Kidney capillary endothelial cell (primary cell): ENCODE results near the gene OR8D2.

Source experiments
- DNase-seq: peaks from one replicate; pipeline ENCODE4 v3.0.0-alpha.2; 2018; ENCODE audit warnings: low spot score

The OR8D2 gene, protein sequence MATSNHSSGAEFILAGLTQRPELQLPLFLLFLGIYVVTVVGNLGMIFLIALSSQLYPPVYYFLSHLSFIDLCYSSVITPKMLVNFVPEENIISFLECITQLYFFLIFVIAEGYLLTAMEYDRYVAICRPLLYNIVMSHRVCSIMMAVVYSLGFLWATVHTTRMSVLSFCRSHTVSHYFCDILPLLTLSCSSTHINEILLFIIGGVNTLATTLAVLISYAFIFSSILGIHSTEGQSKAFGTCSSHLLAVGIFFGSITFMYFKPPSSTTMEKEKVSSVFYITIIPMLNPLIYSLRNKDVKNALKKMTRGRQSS

DNA sequence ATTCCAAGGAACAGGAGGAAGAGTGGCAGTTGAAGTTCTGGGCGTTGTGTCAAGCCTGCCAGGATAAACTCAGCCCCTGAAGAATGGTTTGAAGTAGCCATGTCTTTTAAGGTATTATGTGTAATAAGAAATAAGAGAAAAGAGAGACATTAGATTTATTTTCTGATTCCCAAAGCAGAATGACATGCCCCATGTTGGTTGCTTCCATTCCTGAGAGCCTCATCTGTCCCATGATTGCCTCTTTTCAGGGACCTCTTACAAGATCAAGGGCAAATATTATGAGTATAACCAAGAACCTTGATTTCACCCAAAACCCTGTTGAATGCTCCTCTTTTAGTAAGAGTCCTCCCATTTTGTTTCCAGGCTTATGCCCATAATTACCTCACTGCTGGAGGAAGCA is at the start of gene OR8D2:
OR8D2 (minus strand) TSS at position 101 of the 400 bp plus-strand sequence; CDS start at position 101, 0 bp downstream.
- no peak for DNase-seq

DNA sequence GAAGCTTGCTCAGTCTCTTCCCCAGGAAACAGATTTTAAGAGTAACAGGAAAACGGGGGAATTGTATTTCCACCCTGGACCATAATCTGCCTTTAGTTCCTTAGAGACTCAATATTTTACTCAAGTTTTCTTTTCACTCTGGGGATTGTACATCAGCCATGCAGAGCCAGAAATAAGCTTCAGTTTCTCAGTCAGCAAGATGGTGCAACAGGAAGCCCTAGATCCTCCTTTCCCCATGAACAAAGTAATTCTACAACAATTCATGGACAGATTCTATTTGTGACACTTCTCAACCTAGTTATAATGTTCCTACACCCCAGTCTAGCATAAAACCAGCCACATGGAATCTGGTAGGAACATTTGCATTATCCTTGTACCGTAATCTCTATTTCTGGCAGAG is 39.6 kb upstream of the OR8D2 start:
- DNase-seq = no peak

DNA sequence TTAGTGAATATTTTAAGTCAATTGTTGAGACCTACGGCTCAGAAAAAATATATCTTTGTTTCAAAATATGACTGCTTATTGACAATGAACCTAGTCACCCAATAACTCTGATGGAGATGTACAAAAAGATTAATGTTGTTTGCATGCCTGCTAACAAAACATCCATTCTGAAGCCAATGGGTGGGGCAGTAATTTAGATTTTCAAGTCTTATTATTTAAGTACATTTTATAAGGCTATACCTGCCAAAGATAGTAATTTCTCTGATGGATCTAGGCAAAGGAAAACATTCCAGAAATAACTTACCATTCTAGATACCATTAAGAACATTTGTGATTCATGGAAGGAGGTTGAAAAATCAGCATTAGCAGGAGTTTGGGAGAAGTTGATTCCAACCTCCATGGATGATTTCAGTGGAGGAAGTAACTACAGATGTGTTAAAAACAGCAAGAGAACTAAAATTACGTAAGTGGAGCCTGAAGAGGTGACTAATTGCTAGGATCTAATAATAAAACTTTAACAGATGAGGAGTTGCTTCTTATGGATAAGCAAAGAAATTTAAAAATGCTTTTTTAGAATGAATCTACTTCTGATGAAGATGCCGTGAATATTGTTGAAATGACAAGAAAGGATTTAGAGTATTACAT is 26.4 kb upstream of the OR8D2 start:
- DNase-seq = no peak

DNA sequence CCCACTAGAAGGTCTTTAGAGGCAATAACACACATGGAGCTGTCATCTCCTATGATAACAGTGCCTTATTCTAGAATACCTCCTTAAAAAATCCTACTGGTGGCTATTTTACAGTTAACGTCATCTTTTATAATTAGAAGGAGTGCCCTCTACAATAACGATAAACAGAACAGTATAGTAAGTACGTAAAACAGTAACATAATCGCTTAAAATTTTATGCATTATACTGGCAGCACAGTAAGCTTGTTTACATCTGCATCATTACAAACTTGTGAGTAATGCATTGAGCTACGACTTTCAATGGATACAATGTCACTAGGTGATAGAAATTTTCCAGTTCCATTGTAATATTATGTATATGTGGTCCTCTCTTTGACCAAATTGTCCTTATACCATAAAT is 24.3 kb upstream of the OR8D2 start:
- DNase-seq = no peak

DNA sequence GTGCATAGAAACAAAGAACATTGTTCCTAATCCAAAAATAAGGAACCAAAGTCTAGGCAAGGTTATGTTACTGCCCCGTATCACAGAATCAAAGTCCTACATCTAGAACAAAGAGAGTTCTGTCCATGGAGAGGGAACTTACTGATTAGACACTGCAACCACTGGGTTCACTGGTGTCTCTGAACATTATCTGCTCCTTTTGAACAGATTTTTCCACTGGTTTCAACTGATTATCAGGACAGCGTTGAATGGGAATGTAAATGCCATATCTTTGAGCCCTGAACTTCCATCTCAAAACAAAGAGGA is 20.1 kb upstream of the OR8D2 start:
- no peak for DNase-seq

DNA sequence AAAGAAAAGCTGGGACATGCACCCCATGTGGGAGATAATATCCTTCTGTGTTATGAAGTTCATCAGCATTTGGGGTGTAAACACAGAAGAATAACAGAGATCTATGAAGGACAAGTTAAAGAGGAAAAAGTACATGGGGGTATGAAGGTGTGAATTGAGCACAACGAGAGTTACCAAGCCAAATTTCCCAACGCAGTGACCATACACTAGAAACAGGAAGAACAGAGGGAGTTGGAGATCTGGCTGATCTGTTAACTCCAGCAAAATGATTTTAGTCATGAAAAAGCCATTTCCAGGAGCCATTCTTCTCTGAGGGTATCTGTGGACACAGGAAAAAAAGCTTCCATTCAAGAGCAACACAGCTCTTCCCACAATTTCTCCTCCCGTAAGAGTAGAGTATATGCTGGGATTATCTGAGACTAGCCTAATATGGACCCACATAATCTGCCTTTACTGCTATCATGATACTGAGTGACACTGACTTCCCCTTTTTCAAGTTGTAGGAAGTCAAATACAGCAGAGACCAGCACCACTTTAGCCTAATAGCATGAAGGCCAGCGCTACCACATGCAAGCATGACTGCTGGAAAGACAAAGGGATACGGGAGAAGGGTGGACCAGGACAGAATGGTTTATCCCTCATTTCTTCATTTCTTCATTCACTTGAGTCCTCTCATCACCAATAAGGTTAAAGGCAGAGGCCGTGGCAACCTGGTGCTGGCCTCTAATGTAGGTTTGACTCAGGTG is 19.6 kb upstream of the OR8D2 start:
- DNase-seq = no peak

DNA sequence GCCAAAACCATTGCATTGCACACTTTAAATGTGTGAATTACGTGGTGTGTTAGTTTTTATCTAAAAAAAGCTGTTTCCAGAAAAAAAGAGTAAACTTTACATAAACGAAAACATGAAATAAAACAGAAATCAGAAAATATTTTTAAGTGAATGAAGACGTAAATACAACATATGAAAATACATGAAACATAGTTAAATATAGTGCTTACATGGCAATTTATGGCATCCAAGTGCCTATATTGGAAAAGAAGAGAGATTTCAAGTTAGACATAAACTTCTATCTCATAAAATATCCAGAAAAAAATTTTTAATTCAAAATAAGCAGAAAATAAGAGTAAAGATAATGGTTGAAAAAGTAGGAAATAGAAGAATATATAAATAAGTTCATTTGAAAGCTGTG is 11.9 kb upstream of the OR8D2 start:
- no peak for DNase-seq

DNA sequence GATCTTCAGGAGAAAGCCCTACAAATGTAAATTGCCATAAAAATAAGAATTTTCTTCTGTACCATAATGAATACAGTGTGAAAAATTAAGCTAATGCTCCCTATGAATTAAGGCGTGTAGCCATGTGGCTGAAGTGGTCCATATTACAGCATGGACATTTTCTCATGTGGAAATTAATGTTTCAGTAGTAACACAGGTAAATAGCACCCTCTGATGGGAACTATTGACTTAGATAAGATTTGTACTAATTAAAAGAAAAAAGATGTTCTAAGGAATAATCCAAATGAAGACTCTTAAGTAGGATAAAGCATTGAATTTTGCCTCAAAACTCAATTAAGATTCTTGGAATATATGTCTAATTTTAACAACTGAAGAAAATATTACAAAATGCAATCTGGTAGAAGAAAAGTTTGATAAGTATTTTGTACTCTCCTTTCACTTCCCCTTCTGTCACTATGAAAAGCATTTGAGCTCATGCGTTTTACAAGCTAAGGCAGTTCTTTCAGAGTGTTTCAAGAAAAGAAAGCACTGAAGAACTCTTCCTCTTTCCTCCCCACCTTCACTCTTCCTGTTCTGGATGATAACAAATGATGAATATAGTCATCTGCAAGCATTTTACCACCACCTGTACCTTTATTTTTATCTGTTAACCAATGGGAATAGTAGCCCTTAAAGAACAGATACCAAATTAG is 9.9 kb upstream of the OR8D2 start:
- DNase-seq = no peak

DNA sequence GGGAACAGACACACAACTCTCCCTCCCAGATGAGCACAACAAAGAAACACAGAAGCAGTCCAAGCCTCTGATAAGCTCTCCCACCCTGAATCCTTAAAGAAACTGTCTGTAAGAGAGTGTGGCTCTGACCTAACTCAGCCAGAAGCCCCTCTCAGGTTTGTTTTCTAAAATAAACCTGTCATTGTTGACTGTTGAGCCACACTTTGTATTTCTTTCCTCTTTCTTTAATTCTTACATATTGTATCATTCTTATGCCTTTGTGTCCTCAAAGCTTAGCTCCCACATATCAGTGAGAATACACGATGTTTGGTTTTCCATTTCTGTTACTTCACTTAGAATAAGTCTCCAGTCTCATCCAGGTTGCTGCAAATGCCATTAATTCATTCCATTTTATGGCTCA is 7.8 kb upstream of the OR8D2 start:
- DNase-seq = no peak

DNA sequence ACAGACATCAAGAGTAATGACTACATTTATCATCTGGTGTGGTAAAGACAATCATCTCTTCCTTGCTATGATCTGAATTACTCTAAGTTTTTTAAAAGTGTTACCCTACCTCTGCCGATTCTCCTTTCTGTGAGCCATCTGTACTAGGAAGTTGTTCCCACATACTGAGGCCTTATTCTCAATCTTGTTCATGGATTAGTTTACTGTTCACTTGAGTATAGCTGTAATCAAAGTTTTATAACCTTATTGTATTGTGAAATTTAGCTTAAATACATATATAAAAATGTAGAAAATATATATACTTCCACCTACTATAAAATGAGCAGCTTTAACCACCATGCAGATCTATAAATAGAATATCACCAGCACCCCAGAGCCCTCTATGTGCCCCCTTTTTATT is 2.4 kb upstream of the OR8D2 start:
- DNase-seq = no peak

DNA sequence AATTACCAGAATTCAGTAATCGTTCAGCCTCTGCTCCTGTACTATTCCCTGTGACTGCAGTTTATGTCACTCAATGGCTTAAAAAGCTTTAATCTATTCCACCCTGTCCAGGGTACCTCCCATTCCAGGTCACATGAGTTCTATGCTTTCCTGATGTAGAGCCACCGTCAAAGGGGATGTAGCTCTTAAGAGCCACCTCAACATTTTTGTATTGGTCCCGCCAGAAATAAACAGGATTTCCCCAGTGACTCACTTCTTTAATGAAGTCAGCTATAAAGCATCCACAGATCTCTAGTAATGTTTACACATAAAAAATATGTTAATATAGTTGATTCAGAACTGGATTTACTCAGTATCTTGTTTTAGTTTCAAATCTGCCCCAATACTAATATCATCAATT is 4.9 kb downstream of the OR8D2 start:
- peak; percentile 70 for DNase-seq

DNA sequence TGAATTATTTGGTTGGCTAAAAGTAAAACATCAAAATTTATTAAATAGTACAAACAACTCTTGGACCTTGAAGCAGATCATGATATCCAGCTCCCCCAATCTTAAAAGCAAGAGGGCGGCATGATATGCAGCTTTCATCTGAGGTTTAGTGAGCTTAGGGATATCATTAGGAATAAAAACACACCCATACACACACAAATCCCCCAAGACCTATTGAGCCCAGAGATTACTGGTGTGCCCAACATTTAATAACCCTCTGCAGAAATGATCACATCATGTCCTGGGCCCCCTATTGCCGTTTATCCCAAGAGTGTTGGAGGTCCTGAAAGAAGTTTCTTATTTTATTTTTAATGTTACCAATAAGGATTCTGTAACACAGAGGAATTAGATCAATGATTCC is 6.1 kb downstream of the OR8D2 start, which contains the start of gene OR8D1:
OR8D1 (minus strand) TSS at position 101 of the 400 bp plus-strand sequence. CDS start 3,183 bp downstream, outside the sequence.
- DNase-seq = no peak

DNA sequence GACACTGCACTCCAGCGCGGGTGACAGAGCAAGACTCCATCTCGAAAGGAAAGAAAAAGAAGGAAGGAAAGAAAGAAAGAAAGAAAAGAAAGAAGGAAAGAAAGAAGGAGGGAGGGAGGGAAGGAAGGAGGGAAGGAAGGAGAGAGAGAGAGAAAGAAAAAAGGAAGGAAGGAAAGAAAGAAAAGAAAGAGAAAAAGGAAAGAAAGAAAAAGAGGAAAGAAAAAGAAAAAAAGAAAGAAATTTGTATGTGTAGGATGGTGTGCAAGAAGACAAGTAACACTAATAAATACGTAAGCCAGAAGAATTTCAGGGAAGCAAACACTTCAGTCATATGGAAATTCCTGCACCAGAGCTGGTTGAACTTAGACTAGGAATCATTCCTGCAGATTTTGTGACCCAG is 6.9 kb downstream of the OR8D2 start:
- no peak for DNase-seq

DNA sequence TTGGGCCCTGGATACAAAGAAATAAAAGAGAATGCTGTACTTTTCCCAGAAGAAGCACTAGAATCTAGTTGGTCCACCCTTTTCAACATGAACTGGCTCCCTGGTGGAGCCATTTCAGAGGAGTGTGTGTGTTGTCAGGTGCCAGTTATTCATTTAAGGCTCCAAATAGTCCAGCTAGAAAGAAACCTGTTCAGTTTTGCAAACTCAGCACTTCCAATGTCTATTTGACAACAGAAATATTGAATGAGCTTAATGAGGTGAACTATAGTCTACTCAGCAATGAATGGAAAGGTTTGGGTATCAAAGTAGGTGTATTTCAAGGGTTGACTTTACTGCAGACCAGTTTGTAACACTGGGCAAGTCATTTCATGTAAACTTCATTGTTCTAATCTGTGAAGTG is 8.3 kb downstream of the OR8D2 start:
- no peak for DNase-seq

DNA sequence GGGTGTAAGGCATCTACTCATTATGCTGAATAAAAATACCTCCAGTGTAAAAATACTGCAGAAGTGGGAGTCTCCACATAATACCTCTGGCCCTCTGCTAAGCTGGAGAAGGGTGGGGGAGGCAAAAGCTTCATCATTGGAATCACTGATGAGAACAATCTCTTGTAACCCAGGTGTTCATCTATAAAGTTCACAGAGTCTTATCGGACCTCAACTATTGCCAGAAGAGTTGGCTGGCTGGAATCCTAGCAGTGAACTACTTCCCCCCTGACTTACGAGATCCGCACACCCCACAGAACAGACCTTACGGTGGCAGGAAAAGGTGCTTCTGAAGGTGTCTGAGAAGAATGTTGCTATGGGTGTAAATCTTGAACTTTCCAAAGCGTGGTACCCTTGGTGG is 8.7 kb downstream of the OR8D2 start:
- no peak for DNase-seq

DNA sequence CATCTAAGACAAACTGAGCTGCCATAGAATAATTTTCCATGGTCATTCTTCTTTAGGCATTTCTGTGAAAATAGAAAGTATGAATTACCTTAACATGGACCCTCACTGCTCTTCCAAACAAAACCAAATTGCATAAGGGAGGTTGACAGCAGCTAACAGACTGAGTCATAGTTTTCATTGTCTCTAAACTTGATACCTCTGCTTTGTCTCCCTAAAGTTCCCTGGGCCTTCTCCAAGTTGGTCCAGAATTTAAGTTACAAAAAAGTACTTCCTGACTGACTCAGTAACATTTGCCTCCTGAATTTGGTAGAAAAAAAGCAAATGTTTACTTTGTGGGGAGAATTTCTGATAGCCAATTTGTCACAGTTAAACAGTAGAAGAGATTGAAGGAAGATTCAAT is 9.3 kb downstream of the OR8D2 start:
- DNase-seq = peak; percentile 8

DNA sequence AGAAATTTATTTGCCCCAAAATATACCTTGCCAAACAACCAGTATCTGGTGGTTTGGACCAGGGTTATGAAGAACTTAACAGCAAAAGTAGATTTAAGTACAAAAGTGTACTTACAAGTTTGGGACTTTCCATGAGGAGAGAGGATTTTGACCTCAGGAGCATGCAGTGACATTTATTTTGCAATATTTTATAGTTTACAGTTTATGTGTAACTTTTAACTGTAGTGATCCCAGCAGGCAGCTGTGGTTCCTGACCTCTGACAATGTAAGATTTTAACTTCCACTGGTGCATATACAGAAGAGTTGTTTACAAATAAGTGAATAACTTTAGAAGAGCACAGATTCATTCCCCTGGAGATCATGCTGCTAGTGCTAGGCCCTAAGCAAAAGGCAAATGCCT is 12.9 kb downstream of the OR8D2 start:
- no peak for DNase-seq

DNA sequence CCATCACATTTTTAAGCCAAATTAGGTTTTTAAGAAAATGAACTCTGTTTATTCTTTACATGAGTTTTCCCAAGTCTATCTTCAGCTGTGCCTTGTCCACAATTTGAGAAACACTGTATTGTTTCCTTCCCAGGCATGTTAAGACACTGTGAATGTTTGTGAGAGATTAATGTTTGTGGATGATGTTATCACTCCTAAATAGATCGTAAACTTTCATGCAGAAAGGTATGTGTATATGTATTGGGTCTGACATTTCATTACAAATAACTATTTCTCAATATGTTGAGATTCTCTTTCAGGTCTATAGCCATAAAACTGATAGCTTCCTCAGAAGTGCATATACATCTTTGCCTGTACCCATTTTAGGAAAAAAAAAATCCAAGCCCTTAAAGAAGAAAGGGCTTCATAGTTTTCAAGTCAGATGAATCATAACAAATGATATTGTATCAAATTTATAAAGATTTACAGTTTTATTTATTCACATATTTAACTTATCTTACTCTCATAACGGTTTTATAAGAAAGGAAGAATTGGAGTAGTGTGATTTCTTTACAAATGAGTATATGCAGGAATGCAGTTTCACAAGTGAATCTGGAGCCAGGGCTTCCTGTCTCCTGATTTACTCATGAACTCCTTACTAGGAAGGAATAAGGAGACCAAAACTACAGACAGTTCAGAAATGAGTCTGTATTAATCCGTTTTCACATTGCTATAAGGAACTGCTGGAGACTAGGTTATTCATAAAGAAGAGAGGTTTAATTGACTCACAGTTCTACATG is 17.5 kb downstream of the OR8D2 start:
- no peak for DNase-seq

DNA sequence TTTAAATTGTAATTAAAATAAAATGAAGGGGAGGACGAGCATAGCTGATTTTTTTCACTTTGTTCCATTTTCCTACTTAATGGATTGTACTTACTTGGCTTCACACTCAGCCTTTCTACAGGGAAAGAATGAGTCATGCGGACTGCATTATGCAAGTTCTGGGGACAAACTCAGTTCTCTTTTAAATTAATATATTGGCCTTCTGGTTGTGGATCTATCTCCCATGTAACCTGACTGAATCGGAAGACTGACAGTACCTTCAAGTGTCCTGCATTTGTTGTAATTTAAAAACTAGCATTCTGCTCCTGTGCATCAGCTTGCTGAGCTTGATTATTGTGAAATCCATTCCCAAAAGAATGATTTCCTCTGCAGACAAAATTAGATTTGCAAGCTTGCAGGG is 18.4 kb downstream of the OR8D2 start:
- no peak for DNase-seq

DNA sequence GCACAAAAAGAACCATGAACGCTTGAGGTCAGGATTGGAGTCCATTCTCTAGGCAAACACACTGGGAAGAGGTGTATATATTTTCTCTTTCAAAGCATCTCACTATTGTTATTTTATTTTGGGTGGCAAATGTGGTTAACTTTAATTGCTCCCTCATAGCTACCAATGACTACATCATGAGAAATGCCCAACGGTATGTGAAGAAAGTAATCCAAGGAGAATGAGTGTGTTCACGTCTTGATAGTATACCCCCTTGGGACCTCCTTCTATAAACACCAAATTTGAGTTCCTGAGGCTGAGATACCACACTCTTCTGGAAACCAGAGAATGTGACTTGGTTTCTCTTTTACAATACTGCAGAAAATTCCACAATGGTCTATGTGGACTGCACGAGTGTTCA is 22.1 kb downstream of the OR8D2 start:
- DNase-seq = no peak

DNA sequence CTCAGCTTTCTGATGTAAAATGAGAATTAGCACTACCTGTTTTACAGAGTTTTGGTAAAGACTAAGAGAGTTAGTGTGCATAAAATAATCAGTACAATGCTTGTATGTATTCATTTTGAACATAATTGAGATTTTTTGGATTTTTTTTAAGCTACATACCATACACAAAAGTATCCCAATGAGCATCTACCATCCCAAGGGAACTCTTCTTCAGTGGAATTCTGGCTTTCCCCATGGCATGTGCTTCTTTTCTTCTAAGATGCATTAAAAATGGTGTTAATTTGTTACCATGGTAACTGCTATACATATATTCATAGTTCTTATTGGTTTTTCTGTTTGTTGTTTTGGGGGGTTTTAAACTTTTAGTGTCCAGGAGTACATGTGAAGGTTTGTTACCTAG is 24.0 kb downstream of the OR8D2 start:
- DNase-seq = no peak

DNA sequence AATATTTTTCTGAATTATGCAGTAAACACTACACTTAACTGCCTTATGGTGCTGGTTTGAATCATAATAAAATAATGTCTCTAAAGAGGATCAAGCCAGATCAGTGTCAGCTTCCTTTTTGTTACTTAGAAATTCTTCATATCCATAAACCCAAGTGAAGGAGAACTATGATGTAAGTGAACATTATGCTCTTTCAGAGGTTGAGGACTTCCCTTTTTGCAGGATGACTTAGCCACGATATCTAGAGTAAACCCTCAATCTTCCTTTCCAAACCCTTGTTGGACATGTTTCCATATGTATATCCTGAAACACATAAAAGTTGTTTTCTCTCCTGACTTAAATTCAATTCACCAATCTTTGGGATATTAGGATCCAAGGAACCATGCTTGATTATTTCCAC is 25.3 kb downstream of the OR8D2 start:
- DNase-seq = no peak
